ENCODE results near the gene ATP8B4.

ATP8B4 gene

DNA sequence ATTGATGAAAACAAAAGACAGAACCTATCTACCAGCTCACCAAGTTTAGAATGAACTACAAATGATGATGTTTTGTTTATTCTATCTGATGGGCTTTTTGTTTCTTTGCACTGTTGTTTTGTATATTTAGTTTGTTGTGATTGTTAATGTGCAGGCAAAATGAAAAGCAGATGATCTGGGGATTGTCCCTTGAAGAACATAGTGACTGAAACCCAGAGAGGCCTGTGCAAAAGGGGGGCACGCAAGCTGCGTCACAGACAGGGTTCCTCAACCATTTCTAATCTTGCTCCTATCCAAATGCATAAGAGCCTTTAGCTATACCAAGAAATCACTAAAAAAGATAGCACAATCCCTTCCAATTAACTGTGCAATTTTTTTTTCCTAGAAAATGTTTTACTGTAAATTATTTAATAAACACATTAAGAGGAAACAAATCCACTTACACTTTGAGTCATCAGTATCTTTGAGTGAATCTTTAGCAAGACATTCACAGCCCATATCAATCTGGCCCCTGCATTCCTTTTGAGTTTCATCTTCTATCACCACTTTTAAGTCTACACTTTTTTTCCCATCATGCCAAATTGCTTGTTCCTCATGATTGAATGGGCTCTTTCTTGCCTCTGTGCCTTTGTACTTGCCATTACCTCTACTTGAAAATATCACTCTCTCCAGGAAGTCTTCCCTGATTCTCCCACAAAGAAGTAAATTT, 220.3 kb downstream of the ATP8B4 start:
- no peak for DNase-seq (ENCODE audit: extremely low spot score)
- POLR2A ChIA-PET: no interaction called here
- TF ChIP-seq ELF4 (IDR thresholded peaks at IDR 0.05) (no peak), TARDBP (IDR thresholded peaks at IDR 0.05) (no peak), NFRKB (IDR thresholded peaks at IDR 0.05) (no peak), FOXK2 (IDR thresholded peaks at IDR 0.05) (no peak), L3MBTL2 (conservative IDR thresholded peaks at IDR 0.05) (no peak), LEF1 (IDR thresholded peaks at IDR 0.05; ENCODE audit: borderline replicate concordance) (no peak), ARNT (IDR thresholded peaks at IDR 0.05) (no peak), ZNF384 (IDR thresholded peaks at IDR 0.05) (no peak), BHLHE40 (IDR thresholded peaks at IDR 0.05; ENCODE audit: borderline replicate concordance) (no peak), SP1 (IDR thresholded peaks at IDR 0.05) (no peak), FOXA1 (IDR thresholded peaks at IDR 0.05) (no peak), FOXM1 (IDR thresholded peaks at IDR 0.05; ENCODE audit: borderline replicate concordance) (no peak), CTBP1 (IDR thresholded peaks at IDR 0.05; ENCODE audit: borderline replicate concordance) (no peak), SUZ12 (IDR thresholded peaks at IDR 0.05) (no peak)
- TF ChIP-seq, protein P1, sequence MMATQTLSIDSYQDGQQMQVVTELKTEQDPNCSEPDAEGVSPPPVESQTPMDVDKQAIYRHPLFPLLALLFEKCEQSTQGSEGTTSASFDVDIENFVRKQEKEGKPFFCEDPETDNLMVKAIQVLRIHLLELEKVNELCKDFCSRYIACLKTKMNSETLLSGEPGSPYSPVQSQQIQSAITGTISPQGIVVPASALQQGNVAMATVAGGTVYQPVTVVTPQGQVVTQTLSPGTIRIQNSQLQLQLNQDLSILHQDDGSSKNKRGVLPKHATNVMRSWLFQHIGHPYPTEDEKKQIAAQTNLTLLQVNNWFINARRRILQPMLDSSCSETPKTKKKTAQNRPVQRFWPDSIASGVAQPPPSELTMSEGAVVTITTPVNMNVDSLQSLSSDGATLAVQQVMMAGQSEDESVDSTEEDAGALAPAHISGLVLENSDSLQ (IDR thresholded peaks at IDR 0.05): no peak
- CTCF ChIA-PET: no interaction called here

DNA sequence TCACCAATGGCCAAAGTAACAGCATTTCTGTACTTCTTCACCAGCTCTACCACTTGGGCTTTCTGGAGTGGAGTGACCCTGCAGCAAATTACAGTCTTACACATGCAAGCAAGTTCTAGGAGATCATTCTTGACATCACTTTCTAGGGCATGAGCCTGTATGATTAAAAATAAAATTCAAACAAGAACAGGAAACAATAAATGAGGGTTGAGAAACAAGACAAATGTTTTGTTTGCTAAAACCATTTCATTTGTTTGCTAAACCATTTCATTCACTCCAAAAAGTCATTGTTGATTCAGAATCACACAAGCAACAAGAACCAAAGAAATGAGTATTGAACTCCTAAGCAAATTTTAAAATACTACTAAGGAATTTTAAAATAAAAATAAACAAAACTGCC, 220.9 kb downstream of the ATP8B4 start:
- ChIA-PET POLR2A (no interaction called here), CTCF (no interaction called here)
- TF ChIP-seq BHLHE40 (IDR thresholded peaks at IDR 0.05; ENCODE audit: borderline replicate concordance) (no peak), LEF1 (IDR thresholded peaks at IDR 0.05; ENCODE audit: borderline replicate concordance) (no peak), ZNF384 (IDR thresholded peaks at IDR 0.05) (no peak), L3MBTL2 (conservative IDR thresholded peaks at IDR 0.05) (no peak), ELF4 (IDR thresholded peaks at IDR 0.05) (no peak), HDGF (IDR thresholded peaks at IDR 0.05; ENCODE audit: borderline replicate concordance) (no peak), SP1 (IDR thresholded peaks at IDR 0.05) (no peak), SUZ12 (IDR thresholded peaks at IDR 0.05) (no peak), FOXM1 (IDR thresholded peaks at IDR 0.05; ENCODE audit: borderline replicate concordance) (no peak), CTBP1 (IDR thresholded peaks at IDR 0.05; ENCODE audit: borderline replicate concordance) (no peak), TARDBP (IDR thresholded peaks at IDR 0.05) (no peak)
- no peak for DNase-seq (ENCODE audit: extremely low spot score)

DNA sequence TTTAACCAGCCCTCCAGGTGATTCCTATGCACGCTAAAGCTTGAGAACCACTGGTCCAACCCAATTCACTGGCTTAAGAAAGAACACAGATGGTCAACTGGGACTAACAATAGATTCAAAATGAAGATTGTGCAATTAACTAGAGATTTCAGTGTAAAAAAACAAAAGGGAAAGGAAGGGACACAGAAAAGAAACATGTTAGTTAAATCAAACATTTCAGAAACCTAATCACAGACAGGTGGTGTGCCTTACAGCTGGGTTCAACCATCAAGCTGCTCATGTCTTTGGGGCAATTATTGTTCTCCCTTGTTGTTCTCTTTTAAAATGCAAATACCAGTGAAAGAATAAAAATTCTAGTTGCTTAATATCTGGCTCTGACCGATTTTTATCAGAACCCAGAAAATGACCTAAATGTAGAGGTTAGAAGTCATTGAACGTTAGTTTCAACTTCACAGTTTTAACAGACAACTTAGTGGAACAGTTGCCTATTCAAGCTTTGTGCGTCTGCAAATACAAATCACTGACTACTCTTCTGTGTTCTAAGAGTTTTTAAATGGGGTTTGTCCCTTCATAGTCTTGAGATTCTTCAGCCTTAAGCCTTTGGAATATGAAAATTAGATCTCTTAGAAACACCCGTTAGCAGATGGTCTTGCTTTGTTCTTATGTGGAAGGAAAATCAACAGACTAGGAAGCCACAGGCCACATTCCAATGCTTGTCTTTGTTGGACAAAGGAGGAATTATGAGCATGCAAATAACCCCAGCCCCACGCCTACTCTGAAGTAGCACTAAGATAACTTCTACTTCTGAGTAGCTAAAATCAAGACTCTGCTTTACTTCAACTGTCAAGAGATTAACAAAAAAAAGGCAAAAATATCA, 223.4 kb downstream of the ATP8B4 start:
- ChIA-PET POLR2A (no interaction called here), CTCF (no interaction called here)
- DNase-seq (ENCODE audit: extremely low spot score): no peak
- TF ChIP-seq L3MBTL2 (conservative IDR thresholded peaks at IDR 0.05): no peak

DNA sequence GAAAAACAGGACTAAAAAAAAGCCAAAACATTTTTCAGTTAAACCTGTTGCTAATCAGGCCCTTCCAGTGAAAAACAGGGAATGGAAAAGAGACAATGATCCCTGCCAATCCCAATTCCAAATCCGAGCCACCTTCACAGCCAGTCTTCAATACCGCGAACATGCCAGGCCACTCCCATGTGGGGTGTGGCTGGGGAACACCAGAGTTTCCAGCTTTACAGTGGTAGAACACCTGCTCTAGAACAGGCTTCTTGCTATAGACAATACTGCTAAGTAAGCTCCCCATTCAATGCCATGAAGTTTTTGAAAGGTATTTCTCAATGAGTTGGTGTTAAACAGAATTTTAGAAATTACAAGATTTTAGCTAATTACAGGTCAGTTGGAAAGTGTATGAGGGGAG, 228.3 kb downstream of the ATP8B4 start:
- TF ChIP-seq ZNF384 (IDR thresholded peaks at IDR 0.05): no peak
- no peak for TF ChIP-seq FOXM1 (IDR thresholded peaks at IDR 0.05; ENCODE audit: borderline replicate concordance)
- no peak for TF ChIP-seq FOXK2 (IDR thresholded peaks at IDR 0.05)
- TF ChIP-seq SP1 (IDR thresholded peaks at IDR 0.05): no peak
- DNase-seq (ENCODE audit: extremely low spot score): no peak
- ChIA-PET POLR2A (no interaction called here), CTCF (no interaction called here)

DNA sequence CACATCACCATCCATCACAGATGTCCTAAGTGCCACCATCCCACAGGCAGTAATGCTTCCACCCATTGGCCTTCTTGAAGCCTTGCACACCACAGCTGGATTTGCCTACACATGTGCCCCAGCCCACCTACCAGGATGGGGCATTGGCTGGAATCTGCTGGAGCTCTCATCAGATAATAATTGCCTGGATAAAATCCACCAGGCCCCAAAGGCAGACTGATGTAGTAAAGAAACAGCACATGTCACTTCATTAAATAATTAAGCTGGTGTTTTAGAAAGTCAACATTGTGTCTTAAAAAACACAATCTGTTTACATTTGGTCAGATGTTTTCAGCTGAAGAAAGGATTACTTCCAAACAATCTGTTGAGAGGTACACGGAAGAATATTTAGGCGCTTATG, 229.5 kb downstream of the ATP8B4 start:
- CTCF ChIA-PET: no interaction called here

DNA sequence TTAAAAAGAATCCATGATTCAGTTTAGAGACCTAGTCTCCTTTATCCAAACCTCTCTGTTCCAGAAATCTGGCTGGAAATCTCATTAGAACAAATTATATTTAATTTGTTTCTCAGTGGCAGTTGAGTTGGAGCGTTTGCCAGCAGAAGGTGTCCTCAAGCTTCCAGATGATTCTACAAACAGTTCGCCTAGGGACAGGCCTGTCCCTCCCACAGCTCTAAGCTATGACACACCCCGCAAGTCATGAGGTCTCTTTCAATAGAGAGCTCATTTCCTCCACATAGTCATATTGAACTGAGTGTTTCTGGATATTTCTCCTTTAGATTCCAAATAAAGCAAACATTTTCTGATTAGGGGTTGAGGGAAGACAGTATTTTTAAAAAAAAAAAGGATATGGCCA, 230.3 kb downstream of the ATP8B4 start:
- TF ChIP-seq CTBP1 (IDR thresholded peaks at IDR 0.05; ENCODE audit: borderline replicate concordance): no peak
- TF ChIP-seq, protein P1 (IDR thresholded peaks at IDR 0.05): no peak
- no peak for TF ChIP-seq L3MBTL2 (conservative IDR thresholded peaks at IDR 0.05)
- no peak for TF ChIP-seq SUZ12 (IDR thresholded peaks at IDR 0.05)
- TF ChIP-seq ZNF384 (IDR thresholded peaks at IDR 0.05): no peak
- no peak for TF ChIP-seq FOXA1 (IDR thresholded peaks at IDR 0.05)
- no peak for TF ChIP-seq NFRKB (IDR thresholded peaks at IDR 0.05)
- no peak for TF ChIP-seq FOXK2 (IDR thresholded peaks at IDR 0.05)
- TF ChIP-seq BHLHE40 (IDR thresholded peaks at IDR 0.05; ENCODE audit: borderline replicate concordance): no peak
- no peak for TF ChIP-seq FOXM1 (IDR thresholded peaks at IDR 0.05; ENCODE audit: borderline replicate concordance)
- no peak for TF ChIP-seq ARNT (IDR thresholded peaks at IDR 0.05)
- no peak for TF ChIP-seq SP1 (IDR thresholded peaks at IDR 0.05)
- TF ChIP-seq HDGF (IDR thresholded peaks at IDR 0.05; ENCODE audit: borderline replicate concordance): no peak
- TF ChIP-seq ELF4 (IDR thresholded peaks at IDR 0.05): no peak
- no peak for TF ChIP-seq LEF1 (IDR thresholded peaks at IDR 0.05; ENCODE audit: borderline replicate concordance)
- no peak for TF ChIP-seq TARDBP (IDR thresholded peaks at IDR 0.05)
- ChIA-PET POLR2A (no interaction called here), CTCF (no interaction called here)
- no peak for DNase-seq (ENCODE audit: extremely low spot score)

More for the DNA sequence above, 229.5 kb downstream of the ATP8B4 start:
- TF ChIP-seq HDGF (IDR thresholded peaks at IDR 0.05; ENCODE audit: borderline replicate concordance) (no peak), ZNF384 (IDR thresholded peaks at IDR 0.05) (no peak), FOXK2 (IDR thresholded peaks at IDR 0.05) (no peak), TARDBP (IDR thresholded peaks at IDR 0.05) (no peak), ARNT (IDR thresholded peaks at IDR 0.05) (no peak), NFRKB (IDR thresholded peaks at IDR 0.05) (no peak), LEF1 (IDR thresholded peaks at IDR 0.05; ENCODE audit: borderline replicate concordance) (no peak), FOXM1 (IDR thresholded peaks at IDR 0.05; ENCODE audit: borderline replicate concordance) (no peak), CTBP1 (IDR thresholded peaks at IDR 0.05; ENCODE audit: borderline replicate concordance) (no peak), FOXA1 (IDR thresholded peaks at IDR 0.05) (no peak), ELF4 (IDR thresholded peaks at IDR 0.05) (no peak), SUZ12 (IDR thresholded peaks at IDR 0.05) (no peak), SP1 (IDR thresholded peaks at IDR 0.05) (no peak), L3MBTL2 (conservative IDR thresholded peaks at IDR 0.05) (no peak), BHLHE40 (IDR thresholded peaks at IDR 0.05; ENCODE audit: borderline replicate concordance) (no peak)
- TF ChIP-seq, protein P1 (IDR thresholded peaks at IDR 0.05): no peak
- POLR2A ChIA-PET: no interaction called here
- no peak for DNase-seq (ENCODE audit: extremely low spot score)

All from HEK293T (cell line).